ELF-1 (cell line): ENCODE data around the gene CCDC197.

Experiments
- DNase-seq: peaks from one replicate; pipeline ENCODE4 v3.0.0-alpha.2; 2016; ENCODE audit warnings: low read depth, low spot score

Gene CCDC197

GRCh38 chr14:94024549-94024948, 27.4 kb downstream of the CCDC197 start:
- DNase-seq: no peak

GRCh38 chr14:94025720-94026119, 28.6 kb downstream of the CCDC197 start:
- no peak for DNase-seq

GRCh38 chr14:94026173-94026888, 29.2 kb downstream of the CCDC197 start, which contains the start of gene OTUB2:
OTUB2 (plus strand) TSS chr14:94026340; CDS start chr14:94026538, 198 bp downstream.
- peak; percentile 100 for DNase-seq

- DNase-seq: no peak
Measured at GRCh38 chr14:94026889-94027469, 29.9 kb downstream of the CCDC197 start.

GRCh38 chr14:94027566-94028449, 30.7 kb downstream of the CCDC197 start:
- no peak for DNase-seq

GRCh38 chr14:94028450-94028826, 31.3 kb downstream of the CCDC197 start:
- DNase-seq: no peak

- DNase-seq: no peak
Measured at GRCh38 chr14:94029265-94029664, 32.2 kb downstream of the CCDC197 start.

GRCh38 chr14:94029671-94030203, 32.6 kb downstream of the CCDC197 start:
- no peak for DNase-seq

GRCh38 chr14:94030571-94030970, 33.5 kb downstream of the CCDC197 start:
- no peak for DNase-seq

GRCh38 chr14:94031161-94031882, 34.2 kb downstream of the CCDC197 start:
- no peak for DNase-seq

- DNase-seq: no peak
Measured at GRCh38 chr14:94031883-94032279, 34.8 kb downstream of the CCDC197 start.

- DNase-seq: no peak
Measured at GRCh38 chr14:94034886-94035285, 37.8 kb downstream of the CCDC197 start.

GRCh38 chr14:94036313-94037167, 39.4 kb downstream of the CCDC197 start:
- DNase-seq: peak; percentile 92

GRCh38 chr14:94037954-94038353, 40.9 kb downstream of the CCDC197 start:
- no peak for DNase-seq

- DNase-seq: no peak
Measured at GRCh38 chr14:94038510-94038909, 41.4 kb downstream of the CCDC197 start.

GRCh38 chr14:94038921-94039629, 42.0 kb downstream of the CCDC197 start:
- no peak for DNase-seq

- no peak for DNase-seq
Measured at GRCh38 chr14:94040247-94040646, 43.1 kb downstream of the CCDC197 start.

GRCh38 chr14:94040796-94041195, 43.7 kb downstream of the CCDC197 start:
- no peak for DNase-seq

- DNase-seq: no peak
Measured at GRCh38 chr14:94041551-94042346, 44.6 kb downstream of the CCDC197 start.
